Fibroblast of pulmonary artery (primary cell): ENCODE measurements around the gene ETFRF1.

Experiments used
- DNase-seq: peaks from one replicate; pipeline ENCODE4 v3.0.0-alpha.2; 2010; ENCODE audit warnings: low read depth
- H3K4me3 ChIP-seq: replicated peaks from 2 replicates; pipeline ENCODE4 v1.5.1; 2011; ENCODE audit warnings: low read depth, mild to moderate bottlenecking, control low read depth, low read length, moderate library complexity
- TF ChIP-seq, protein P1 (sequence below): IDR thresholded peaks from 2 replicates; pipeline ENCODE4 v1.5.1; 2011; ENCODE audit warnings: mild to moderate bottlenecking, control low read depth, low read length, inconsistent platforms; ENCODE audit errors: missing control alignments

Gene ETFRF1

DNA sequence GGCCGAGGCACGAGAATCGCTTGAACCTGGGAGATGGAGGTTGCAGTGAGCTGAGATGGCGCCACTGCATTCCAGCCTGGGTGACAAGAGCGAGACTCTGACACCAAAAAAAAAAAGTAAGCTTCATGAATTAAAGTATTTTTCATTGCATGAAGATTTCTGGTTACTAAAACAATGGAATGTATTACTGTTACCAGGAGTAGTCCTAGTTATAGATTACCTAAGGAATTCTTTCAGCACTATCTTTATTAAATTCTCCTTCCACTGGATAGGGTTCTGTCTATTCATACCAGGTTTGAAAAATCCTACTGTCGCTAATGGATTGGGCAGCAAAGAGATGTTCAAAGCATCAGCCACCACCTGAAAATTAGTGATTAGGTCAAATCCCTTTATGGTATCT, 12.4 kb downstream of the ETFRF1 start:
- TF ChIP-seq, protein P1, sequence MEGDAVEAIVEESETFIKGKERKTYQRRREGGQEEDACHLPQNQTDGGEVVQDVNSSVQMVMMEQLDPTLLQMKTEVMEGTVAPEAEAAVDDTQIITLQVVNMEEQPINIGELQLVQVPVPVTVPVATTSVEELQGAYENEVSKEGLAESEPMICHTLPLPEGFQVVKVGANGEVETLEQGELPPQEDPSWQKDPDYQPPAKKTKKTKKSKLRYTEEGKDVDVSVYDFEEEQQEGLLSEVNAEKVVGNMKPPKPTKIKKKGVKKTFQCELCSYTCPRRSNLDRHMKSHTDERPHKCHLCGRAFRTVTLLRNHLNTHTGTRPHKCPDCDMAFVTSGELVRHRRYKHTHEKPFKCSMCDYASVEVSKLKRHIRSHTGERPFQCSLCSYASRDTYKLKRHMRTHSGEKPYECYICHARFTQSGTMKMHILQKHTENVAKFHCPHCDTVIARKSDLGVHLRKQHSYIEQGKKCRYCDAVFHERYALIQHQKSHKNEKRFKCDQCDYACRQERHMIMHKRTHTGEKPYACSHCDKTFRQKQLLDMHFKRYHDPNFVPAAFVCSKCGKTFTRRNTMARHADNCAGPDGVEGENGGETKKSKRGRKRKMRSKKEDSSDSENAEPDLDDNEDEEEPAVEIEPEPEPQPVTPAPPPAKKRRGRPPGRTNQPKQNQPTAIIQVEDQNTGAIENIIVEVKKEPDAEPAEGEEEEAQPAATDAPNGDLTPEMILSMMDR, result no peak
- no peak for DNase-seq
- H3K4me3 ChIP-seq, result no peak overlapping the region

DNA sequence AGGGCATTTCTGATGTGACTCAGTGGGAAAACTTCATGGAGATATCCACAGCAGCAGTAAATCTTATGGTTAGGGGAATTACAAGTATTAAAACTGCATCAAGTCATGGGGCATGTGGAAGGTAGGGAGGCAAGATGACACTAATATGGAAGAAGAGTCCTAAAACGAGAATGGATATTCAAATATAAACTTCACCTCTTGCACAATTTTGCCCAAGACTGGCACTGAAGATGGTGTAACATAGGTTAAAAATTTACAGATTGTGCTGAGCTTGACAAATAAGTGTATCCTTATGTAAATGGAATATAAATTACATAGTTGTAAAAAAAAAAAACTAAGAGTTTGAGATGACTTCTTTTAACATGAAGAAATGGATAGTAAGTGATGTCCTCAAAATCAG, 12.8 kb downstream of the ETFRF1 start:
- TF ChIP-seq, protein P1, result no peak
- DNase-seq, result no peak
- H3K4me3 ChIP-seq, result no peak overlapping the region

DNA sequence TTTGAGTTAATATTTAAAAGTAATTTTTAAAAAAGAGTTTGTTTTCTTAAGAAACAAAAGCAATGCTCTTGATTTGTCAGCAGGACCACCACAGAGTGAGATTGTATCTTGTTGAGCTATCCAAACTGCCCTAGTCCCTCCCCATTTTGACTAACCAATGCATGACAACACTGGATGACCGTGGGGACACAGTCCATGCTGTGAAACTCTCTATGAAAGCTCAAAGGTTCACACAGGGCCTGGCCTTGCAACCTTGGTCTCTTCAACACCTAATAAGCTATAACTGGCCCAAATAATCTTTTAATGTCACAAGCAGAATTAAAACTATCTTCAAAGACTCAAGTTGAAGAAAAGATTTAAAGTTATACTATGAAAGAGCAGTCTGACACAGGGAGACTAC, 13.5 kb downstream of the ETFRF1 start:
- no peak overlapping the region for H3K4me3 ChIP-seq
- TF ChIP-seq, protein P1, result no peak
- DNase-seq, result no peak

DNA sequence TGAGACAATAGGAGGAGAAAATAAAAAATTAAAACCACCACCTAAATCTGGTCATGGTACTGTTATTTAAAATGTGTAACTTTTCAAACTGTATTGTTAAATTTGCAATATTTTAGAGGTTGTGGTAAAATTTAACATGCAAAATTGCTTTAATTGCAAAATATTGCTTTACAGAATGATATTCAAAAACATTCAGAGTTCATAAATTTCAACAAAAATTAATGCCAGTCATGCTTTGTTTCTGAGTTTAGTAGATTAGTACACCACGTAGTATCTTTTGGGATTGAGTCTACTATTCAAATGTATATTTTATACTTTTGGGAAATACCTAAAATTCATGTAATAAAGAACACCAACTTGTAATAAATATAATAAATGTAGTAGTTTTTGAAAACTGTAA, 18.3 kb downstream of the ETFRF1 start:
- H3K4me3 ChIP-seq, result no peak overlapping the region
- TF ChIP-seq, protein P1, result no peak
- DNase-seq, result no peak

DNA sequence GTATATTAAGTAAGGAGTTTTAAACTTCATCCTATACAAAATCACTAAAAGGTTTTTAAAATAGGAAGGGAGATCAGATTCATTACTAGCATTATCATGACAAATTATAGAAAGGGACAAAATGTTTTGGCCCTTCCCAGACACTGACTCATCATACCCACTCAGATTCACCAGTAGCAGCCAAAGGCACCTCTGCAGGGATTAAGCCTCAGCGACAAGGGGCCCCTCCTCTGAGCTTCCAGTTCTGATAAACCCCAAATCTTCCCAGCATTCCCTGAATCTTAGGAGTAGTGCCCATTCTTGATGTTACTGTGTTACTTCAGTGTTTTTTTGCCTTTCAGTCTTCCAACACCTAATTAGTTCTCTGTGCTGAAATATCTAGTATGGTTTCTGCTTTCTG, 41.2 kb downstream of the ETFRF1 start:
- no peak overlapping the region for H3K4me3 ChIP-seq
- DNase-seq, result peak; percentile 20
- TF ChIP-seq, protein P1, result no peak

DNA sequence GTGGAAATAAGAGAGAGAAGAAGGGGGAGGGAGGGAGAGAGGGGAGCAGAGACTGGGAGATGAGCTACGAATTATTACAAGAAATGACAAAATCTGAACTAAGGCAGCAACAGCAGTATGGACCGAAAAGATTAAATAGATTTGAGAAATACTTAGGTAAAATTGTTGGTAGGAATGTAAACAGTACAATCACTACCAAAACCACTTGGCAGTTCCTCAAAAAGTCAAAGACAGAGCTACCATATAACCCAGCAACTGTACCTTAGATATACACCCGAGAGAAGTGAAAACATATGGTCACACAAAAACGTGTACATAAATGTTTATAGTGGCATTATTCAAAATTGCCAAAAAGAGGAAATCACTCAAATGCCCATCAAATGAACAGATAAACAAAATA, 41.6 kb downstream of the ETFRF1 start:
- DNase-seq, result no peak

More for the DNA sequence above, 41.6 kb downstream of the ETFRF1 start:
- H3K4me3 ChIP-seq, result no peak overlapping the region
- TF ChIP-seq, protein P1, result no peak
